ENCODE data around the gene ZNF507. TPM values are rescaled to one million over a fixed set of nuclear protein-coding genes. Genes with fewer than 3 reads are reported as not detected.

ZNF507 gene
- total and polyA plus RNA-seq, 2 of the 8 experiments (the other 6 are each of a cell fraction or from before 2014, with no cell fraction given), result 8.6 to 28.8 TPM

DNA sequence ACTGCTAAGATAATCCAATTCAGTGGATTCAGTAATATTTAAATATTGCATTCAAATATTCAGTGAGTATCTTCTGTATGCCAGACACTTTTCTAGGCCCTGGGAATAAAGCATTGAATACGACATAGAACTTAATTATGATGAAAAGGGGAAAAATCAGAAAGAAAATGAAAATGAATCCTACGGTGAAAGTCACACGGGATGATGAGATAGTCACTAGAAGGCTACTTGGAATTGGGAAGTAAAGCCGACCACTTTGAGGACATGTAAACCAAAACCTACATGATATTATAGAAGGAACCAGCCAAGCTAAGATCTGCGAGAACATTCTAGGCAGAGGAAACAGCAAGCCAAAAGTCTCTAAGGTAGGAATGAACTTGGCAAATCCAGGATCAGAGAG, 70.3 kb downstream of the ZNF507 start (continued):
- TF ChIP-seq BRCA1 (IDR thresholded peaks at IDR 0.05; ENCODE audit: low read depth, low read length) (no peak), MAX (IDR thresholded peaks at IDR 0.05) (no peak), CBX8 (IDR thresholded peaks at IDR 0.05; ENCODE audit: borderline replicate concordance, low read depth, low read length) (no peak), TCF12 (IDR thresholded peaks at IDR 0.05; ENCODE audit: low read depth, low read length) (no peak), RFX5 (IDR thresholded peaks at IDR 0.05; ENCODE audit: borderline replicate concordance, low read depth, low read length) (no peak), RBBP5 (IDR thresholded peaks at IDR 0.05; ENCODE audit: borderline replicate concordance, low read depth, low read length) (no peak), SAP30 (IDR thresholded peaks at IDR 0.05; ENCODE audit: insufficient read depth, insufficient replicate concordance, low read length) (no peak)
